Posterior vena cava (tissue), 2 donors: Measurements from ENCODE around the gene CES3. TPM values are rescaled to one million over a fixed set of nuclear protein-coding genes. Genes with fewer than 3 reads are reported as not detected.
"Not testable (repeated sequence)": the region's sequence is repeated elsewhere in the genome, so short reads cannot be mapped to it uniquely, and the experiment has no call there.

Source experiments
- DNase-seq: peaks from one replicate; pipeline ENCODE4 v3.0.0-alpha.2; 2020; ENCODE audit warnings: low spot score
- intact Hi-C, 2 donors: fragments of 100-400 bp; cut with DNase I; formaldehyde crosslinking; loops; one replicate each; pipeline versions ENCODE4 v1.14.1 to v1.14.2; 2022 to 2023
- total RNA-seq, 2 donors: library from RNA; stranded (reverse); fragmentation: NEBNext Ultra II Directional; extraction: Animal tissue kit (Norgen Biotek cat#: 25700); gene quantifications; one replicate each; pipeline ENCODE4 v1.2.1, GENCODE V29; 2021
- donor health status: DM: yes; HTN: yes; CAD: no.
- donor health status: DM: yes; HTN: yes; CAD: no.

Gene CES3
- total RNA-seq, 2 donors from 2014 or later = 0.10 to 1.3 TPM

DNA sequence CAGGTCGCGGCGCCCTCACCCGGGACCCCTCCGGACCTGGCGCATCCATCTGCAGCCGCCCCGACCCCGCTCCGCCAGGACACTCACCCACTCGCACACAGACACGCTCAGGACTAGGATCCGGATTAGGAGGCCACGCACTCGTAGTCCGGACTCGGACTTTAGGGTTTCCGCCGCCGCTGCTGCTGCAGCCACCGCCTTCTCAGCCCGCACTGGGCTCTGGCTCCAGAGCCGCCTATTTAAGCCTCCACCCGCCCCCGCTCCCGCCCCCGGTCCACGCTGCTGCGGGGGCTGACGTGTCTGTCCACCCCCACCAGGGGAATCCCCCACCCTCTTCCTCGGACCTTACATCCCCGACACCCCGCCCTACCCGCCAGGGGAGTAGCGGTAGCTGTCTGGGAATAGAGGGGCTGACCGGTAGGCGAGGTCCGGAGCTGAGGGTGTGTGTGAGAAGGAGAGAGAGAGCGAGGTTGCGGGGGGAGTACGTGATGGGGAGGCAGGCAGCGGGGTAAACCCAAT lies 35.7 kb upstream of the CES3 start, which contains the start of gene RRAD:
Gene RRAD (minus strand): TSS at position 214 of the 519 bp plus-strand sequence. CDS start 356 bp downstream, outside the sequence.
- DNase-seq = peak; percentile 88
- intact Hi-C loops = loop anchor here in 1 of 2 donors (5.0 kb wide), 1 partner anchor 33 kb away; no protein-coding TSS in a partner anchor

DNA sequence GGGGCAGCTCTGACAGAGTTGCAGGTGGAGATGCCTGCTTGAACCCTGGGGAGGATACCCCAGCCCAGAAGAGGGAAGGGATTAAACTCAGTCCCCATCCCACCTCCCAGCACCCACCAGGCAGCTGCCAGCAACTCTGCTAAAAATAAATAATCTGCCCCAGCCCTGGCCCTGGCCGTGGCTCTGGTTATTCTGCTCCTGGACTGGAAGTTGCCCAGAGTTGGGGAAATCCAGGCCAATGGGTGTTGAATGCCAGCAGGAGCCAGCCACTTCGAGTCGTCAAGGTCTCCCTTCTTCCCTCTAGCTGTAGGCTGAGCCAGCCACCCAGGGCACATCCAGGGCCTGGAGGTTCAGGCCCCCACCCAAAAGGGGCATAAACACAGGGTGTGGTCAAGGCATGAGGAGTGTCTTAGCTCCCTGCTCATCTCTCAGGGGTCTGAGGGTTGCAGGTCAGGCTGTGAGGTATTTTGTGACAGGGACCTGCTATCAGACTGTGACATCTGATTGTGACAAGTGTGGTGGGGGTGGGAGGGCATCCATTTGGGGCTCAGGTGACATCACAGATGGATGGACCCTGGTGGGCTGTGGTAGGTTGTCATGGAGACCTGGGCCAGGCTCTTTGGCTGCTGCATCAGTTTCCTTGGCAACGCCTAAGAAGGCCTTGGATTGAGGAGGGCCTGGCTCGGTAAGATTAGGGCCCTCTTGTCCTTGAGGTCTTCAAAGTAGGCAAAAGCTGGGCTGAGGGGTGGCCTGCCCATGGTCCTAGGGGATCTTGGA lies 34.7 kb upstream of the CES3 start:
- no peak for DNase-seq
- intact Hi-C loops = loop anchor here in 1 of 2 donors (5.0 kb wide), 1 partner anchor 34 kb away; no protein-coding TSS in a partner anchor

DNA sequence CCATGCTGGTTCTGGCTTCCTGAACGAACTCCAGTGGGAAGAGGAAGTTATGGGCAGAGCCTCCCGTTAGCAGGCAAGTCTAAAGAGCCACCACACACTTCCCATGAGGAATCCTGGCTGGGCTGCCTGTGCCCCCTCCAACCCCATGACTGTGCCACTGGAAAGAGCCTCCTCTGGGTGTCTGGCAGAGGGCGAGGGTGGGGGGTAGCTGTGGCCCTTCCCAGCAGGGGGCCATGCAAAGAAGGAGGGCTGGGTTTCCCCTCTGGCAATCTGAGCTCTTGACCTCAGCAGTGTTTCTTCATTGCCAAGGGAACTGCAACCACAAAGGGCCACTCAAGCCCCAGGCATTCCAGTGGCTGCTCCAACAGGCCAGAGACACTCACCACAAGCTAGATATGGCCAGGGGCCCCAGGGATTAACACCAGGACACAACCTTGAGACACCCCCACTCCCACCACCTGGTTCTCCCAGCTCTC lies 34.1 kb upstream of the CES3 start:
- intact Hi-C loops = loop anchor here in 1 of 2 donors (5.0 kb wide), 1 partner anchor 35 kb away; no protein-coding TSS in a partner anchor
- no peak for DNase-seq

DNA sequence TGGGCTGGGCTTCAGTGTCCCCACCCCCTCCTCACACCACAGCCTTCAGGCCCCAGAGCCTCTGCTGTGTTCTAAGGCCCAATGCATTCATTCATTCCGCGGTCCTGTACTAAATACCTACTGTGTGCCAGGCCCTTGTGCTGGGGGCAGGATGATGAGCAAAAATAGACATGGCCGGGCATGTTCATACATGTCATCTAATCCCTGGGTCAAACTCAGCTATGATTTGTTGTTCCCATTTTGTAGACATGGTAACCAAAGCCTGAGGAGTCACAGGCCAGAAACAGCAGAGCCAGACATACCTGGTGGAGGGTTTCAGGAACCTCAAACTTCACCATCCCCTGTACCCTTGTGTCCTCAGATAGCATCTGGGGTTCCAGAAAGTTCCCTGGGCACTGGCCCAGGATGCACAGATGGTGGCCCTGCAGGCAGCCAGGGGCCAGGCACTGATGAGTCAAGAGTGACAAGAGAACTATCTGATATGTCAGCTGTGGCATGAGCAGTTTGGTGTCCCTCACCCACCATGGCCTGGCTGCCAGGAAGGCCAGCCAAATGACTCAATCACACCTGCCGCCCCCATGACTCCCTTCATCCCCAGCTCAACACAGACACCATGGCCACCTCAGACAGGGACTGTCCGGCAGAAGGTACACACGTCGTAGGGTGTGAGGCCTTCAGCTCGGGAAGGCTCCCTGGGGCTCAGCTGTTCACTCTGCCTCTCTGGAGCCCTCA lies 33.0 kb upstream of the CES3 start:
- intact Hi-C loops = loop anchor here in 1 of 2 donors (5.0 kb wide), 1 partner anchor 36 kb away; no protein-coding TSS in a partner anchor
- no peak for DNase-seq

DNA sequence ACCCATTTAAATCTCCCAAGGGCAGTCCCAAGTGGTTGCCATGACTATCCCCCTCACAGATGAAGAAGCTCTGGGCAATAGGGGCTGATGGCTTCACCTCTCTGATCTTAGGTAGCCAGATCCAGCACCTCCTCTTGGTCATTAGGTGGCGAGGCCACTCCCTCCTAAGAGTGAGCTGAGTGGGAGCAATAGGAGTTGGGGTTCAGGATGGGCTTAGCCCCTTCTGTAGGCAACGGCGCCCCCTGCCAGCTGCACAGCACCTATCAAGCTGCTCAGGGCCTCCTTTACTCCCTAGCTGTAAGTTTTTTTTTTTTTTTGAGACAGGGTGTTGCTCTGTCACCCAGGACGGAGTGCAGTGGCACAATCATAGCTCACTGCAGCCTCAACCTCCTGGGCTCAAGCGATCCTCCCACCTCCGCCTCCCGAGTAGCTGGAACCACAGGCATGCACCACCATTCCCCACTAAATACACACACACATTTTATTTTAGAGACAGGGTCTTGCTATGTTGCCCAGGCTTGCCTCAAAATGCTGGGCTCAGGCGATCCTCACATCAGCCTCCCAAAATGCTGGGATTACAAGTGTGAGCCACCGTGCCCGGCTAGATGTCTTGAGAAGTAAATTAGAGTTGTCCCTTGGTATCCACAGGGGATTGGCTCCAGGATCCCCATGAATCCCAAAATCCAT lies 32.2 kb upstream of the CES3 start:
- intact Hi-C loops = loop anchor here in 1 of 2 donors (5.0 kb wide), 1 partner anchor 37 kb away; no protein-coding TSS in a partner anchor

DNA sequence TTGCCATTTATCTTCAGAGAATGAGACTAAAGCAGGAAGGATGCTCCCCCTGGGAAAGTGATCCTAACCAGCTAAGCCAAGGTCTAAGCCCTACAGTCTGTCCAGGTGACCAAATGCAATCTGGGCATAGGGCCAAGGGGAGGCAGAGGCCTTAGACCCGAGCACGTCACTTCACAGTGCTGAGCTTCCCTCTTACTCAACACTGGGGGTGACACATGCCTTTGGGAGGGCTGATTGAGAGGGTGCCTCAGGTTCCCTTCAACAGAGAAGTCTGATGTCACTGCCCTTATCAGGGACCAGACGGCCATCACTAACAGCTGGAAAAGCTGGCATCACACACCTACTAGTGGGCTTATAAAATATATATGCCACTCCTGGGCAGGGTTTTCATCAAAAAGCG lies 30.9 kb upstream of the CES3 start:
- intact Hi-C loops = loop anchor here in 1 of 2 donors (5.0 kb wide), 1 partner anchor 33 kb away; no protein-coding TSS in a partner anchor

More for the DNA sequence above, 32.2 kb upstream of the CES3 start:
- DNase-seq = no peak

DNA sequence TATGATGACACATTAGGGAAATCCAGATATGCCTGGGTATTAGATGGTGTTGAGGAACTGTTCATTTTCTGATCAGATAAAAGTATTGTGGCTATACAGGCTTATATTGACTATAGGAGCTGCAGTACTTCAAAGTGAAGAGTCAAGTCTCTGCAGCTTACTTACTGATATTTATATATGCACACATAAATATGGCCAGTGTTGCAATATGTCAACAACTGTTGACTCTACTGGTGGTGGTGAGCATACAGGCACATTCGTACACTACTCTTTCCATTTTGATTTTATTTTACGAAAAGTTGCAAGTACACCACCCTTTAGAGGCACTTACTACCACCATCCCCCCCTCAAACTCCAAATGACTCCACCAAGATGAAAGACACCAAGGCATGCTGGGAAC lies 29.4 kb upstream of the CES3 start:
- intact Hi-C loops = loop anchor here in 1 of 2 donors (5.0 kb wide), 1 partner anchor 34 kb away; no protein-coding TSS in a partner anchor

More for the DNA sequence above, 30.9 kb upstream of the CES3 start:
- DNase-seq = no peak

DNA sequence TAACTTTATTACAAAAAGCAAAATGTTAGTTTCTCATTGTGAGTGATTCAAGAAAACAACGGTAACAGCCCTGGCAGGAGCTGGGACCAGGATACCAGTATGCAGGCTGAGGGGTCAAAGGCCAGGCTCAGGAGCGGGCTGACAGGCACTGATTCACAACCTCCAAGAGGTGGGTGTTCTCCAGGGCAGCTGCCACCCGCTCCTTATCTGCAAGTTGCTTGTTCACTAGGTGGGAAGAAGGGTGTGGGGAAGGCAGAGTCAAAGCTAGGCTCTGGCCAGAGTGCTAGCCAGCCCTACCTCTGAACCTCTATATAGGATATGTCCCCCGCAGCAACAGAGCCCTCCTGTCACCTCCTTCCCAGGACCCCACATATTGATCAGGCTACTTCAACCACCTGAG lies 29.0 kb upstream of the CES3 start:
- no peak for DNase-seq
- intact Hi-C loops = loop anchor here in 1 of 2 donors (5.0 kb wide), 1 partner anchor 35 kb away; no protein-coding TSS in a partner anchor

More for the DNA sequence above, 29.4 kb upstream of the CES3 start:
- DNase-seq = no peak

DNA sequence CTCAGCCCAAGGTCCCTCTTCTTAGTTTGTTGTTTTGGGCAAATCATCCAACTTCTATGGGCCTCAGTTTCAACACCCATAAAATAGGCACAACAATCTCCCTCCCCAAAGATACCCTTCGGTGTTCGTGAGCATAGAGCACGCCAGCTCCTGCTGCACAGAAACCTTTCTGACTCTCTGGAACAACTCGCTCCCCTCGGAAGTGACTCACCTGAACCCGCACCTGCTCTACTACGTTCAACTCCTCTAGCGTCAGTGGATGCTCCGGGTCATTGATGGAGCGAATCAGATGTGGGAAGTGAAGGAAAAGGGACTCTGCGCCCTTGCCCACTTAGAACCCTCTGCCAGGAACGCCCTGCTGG lies 27.3 kb upstream of the CES3 start:
- intact Hi-C loops = loop anchor here in 1 of 2 donors (5.0 kb wide), 1 partner anchor 36 kb away; no protein-coding TSS in a partner anchor

DNA sequence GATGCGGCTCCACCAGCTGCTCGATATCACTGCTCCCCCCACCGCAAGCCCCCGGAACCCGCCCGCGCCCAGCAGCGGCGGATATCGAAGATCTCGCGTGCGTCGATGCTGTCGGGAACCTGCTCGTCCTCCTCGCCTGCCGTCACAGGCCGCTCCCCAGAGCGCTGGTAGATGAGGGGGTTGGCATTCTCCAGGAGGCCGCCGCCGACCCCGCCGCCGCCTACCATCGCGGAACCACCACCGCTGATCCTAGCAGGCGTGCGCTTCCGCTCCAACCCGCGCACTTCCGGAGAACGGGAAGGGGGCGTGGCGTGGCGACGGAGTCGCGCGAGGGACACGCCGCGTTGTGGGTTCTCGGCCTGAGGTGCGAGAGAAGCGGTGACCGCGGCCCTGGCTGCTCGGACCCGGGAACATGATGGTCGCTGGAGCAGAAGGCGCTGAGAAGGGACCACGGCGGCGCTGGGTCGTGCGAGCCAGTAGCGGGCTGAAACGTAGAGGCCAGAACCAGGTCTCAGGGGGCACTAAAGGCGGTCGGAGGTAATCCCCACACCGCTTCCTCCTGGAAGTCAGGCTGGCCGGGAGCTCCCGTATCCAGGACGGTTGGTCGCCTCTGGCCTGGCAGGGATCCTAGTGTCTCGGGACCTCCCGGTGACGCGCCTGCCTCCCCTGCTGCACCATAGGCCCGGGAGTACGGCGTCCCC lies 26.8 kb upstream of the CES3 start, which contains the start of gene CIAO2B:
Gene CIAO2B (minus strand): TSS at position 265 of the 701 bp plus-strand sequence. CDS start 38 bp downstream, at position 227.
- intact Hi-C loops = loop anchor here in 1 of 2 donors (5.0 kb wide), 1 partner anchor 37 kb away; no protein-coding TSS in a partner anchor

More for the DNA sequence above, 27.3 kb upstream of the CES3 start:
- no peak for DNase-seq

DNA sequence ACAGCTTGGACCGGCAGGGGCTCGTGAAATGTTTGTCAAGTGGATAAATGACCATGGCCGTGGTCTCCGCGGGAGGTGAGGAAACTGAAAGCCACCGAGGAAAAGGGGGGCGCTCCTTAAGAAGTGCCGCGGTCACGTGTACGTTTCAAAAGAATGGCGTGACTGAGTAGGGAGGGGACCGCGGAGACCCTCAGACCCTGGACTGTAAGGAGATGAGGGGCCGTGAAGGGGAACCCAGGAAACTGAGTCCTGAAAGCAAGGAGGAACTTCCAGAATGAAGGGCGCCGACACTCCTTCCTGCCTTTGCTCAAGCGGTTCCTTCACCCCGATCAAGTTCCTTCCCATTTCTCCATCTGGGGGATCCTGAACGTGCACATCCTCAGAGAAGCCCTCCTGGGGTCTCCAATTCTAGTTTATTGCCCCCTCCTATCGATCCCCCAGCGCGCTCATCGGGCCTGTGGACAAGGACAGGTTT lies 26.2 kb upstream of the CES3 start:
- not testable (repeated sequence) for DNase-seq
- intact Hi-C loops = loop anchor here in 1 of 2 donors (5.0 kb wide), 1 partner anchor 38 kb away; no protein-coding TSS in a partner anchor

More for the DNA sequence above, 26.8 kb upstream of the CES3 start, which contains the start of gene CIAO2B:
- peak; percentile 97 for DNase-seq

DNA sequence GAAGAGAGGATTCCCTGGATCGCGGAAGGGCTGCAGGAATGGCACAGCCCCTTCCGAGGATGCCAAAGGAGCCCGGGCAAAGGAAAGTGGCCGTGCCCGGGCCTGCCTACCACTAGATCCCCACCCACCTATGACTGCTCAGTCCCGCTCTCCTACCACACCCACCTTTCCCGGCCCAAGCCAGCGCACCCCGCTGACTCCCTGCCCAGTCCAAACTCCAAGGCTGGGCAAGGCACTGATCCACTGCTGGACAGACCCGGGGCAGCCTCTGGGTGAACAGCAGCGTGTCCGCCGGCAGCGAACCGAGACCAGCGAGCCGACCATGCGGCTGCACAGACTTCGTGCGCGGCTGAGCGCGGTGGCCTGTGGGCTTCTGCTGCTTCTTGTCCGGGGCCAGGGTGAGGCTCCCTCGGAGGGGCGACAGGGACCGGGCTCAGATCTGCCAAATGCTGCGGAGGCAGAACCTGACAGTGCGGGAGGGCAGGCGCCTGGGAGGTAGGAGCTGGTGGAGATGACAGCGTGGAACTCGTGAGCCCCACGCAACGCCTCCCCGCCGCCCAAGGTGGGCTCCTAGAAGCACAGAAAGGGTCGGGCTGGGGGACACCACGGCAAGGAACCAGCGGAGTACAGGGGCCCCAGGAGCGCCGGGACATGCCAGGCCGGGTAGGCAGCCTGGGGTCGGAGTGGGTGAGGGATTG lies 25.6 kb upstream of the CES3 start, which contains the start of gene CES2:
Gene CES2 (plus strand): TSS at position 203 of the 698 bp plus-strand sequence. CDS start 120 bp downstream, at position 323.
- no peak for DNase-seq
- intact Hi-C loops = no loop called here

DNA sequence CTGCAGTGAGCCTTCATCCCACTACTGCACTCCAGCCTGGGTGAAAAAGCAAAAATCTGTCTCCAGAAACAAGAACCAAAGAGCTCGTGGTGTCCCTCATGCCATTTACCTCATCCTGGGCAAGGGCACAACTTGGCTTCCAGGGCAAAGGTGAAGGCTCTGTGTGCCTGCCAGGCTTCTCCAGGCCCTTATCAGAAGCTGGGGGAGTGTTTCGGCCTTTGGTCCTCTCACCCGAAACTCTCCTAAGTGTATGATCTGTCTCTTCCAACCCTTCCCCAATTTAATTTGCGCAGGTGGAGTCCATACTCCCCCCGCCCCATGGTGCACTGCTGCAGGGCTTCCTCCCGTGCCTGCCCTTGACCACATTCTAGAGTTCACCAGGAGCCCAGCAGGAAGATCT lies 24.6 kb upstream of the CES3 start:
- DNase-seq = no peak
- intact Hi-C loops = no loop called here

DNA sequence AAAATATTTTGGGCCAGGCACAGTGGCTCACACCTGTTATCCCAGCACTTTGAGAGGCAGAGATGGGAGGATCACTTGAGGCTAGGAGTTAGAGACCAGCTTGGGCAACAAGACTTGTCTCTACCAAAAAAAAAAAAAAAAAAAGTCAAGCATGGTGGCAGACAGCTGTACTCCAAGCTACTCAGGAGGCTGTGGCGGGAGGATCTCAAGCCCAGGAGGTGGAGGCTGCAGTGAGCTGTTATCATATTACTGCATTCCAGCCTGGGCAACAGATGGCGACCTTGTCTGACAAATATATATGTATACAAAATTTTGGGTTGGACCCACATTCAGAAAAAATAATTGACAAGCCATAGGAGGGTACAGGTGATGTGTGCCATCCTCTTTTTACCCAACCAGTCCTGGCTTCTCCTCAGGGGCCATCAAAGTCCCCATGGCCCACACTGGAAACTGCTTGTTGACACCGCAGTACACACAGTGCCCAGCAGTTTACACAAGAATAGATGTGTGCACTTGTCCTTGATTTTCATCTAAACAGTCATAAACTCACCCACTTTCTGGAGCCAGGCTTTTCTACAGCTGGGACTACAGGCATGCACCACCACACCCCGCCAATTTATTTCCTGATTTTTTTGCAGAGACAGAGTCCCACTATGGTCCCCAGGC lies 24.0 kb upstream of the CES3 start:
- DNase-seq = no peak
- intact Hi-C loops = no loop called here

DNA sequence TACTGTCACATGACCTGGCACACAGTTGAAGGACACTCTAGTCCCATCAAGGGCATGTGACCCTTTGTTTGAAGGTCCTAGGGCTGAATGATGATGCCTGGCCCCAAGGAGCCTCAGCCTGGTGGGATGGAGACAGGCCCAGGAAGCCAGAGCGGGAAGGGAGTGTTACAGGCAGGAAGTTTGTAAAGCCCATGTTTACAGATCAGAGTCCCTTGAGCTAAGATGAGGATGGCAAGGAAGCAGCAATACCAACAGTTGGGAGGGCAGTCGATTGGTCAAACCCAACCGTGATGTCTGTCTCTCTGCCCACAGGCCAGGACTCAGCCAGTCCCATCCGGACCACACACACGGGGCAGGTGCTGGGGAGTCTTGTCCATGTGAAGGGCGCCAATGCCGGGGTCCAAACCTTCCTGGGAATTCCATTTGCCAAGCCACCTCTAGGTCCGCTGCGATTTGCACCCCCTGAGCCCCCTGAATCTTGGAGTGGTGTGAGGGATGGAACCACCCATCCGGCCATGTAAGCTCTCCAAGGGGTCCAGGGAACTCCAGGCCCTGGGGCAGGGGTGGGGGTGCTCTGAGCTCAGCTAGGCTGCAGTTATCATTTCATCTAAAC lies 23.2 kb upstream of the CES3 start:
- intact Hi-C loops = no loop called here
- no peak for DNase-seq

DNA sequence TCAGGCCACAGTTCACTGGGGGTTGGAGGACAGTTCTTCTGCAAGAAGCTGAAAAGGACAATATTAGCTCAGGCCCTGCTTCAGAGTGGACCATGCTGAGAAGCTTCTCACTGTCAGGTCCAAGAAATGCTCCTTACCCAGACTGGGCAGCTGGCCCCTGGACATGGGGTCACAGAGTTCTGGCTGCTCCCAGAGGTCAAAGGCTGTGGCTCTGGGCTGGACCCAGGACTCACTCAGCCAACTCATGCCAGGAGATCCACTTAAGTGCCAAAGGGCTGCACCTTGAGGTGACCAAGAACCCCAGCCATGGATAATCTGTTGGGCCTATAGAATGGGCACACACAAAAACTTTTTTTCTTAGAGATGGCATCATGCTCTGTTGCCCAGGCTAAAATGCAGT lies 21.7 kb upstream of the CES3 start:
- intact Hi-C loops = no loop called here
- DNase-seq = no peak
